Kidney epithelial cell (primary cell): ENCODE measurements around the gene GAN. TPM values are rescaled to one million over a fixed set of nuclear protein-coding genes. Genes with fewer than 3 reads are reported as not detected.
A peak's percentile ranks its signal among the peaks of the same experiment; 100 is the strongest.

Source experiments
- DNase-seq: peaks from one replicate; pipeline ENCODE4 v3.0.0-alpha.2; 2010; ENCODE audit warnings: low read depth
- H3K27me3 ChIP-seq: 2 replicates; pipeline ENCODE4 v1.6.0; 2011; ENCODE audit warnings: low read length; ENCODE audit not compliant: control insufficient read depth, insufficient read depth
- H3K36me3 ChIP-seq: 2 replicates; pipeline ENCODE4 v1.5.1; 2011; ENCODE audit warnings: low read length; ENCODE audit not compliant: control insufficient read depth, insufficient read depth
- H3K4me3 ChIP-seq: 2 replicates; pipeline ENCODE4 v1.5.1; 2011; ENCODE audit warnings: low read depth, mild to moderate bottlenecking, control low read depth, low read length
- total RNA-seq: library from RNA; depleted of rRNA; stranded (reverse); fragments of >200 nt; gene quantifications from 2 replicates; pipeline ENCODE4 v1.2.3, GENCODE V29; 2015
- TF ChIP-seq, protein P1 (sequence below): IDR thresholded peaks from 2 replicates; pipeline ENCODE4 v1.5.1; 2011; ENCODE audit warnings: mild to moderate bottlenecking, moderate library complexity, low read length, control low read depth, inconsistent platforms; ENCODE audit not compliant: insufficient read depth, poor library complexity, severe bottlenecking

GAN gene
- total RNA-seq, 1 donor from 2014 or later: 9.7 TPM

- Histone ChIP-seq H3K27me3 (no peaks in the 10 kb centered on the region), H3K36me3 (no peaks in the 10 kb centered on the region), H3K4me3 (no peak overlapping the region)
- DNase-seq: no peak
- TF ChIP-seq, protein P1, sequence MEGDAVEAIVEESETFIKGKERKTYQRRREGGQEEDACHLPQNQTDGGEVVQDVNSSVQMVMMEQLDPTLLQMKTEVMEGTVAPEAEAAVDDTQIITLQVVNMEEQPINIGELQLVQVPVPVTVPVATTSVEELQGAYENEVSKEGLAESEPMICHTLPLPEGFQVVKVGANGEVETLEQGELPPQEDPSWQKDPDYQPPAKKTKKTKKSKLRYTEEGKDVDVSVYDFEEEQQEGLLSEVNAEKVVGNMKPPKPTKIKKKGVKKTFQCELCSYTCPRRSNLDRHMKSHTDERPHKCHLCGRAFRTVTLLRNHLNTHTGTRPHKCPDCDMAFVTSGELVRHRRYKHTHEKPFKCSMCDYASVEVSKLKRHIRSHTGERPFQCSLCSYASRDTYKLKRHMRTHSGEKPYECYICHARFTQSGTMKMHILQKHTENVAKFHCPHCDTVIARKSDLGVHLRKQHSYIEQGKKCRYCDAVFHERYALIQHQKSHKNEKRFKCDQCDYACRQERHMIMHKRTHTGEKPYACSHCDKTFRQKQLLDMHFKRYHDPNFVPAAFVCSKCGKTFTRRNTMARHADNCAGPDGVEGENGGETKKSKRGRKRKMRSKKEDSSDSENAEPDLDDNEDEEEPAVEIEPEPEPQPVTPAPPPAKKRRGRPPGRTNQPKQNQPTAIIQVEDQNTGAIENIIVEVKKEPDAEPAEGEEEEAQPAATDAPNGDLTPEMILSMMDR: no peak
Measured at GRCh38 chr16:81318711-81319110, 3.9 kb downstream of the GAN start.

DNA sequence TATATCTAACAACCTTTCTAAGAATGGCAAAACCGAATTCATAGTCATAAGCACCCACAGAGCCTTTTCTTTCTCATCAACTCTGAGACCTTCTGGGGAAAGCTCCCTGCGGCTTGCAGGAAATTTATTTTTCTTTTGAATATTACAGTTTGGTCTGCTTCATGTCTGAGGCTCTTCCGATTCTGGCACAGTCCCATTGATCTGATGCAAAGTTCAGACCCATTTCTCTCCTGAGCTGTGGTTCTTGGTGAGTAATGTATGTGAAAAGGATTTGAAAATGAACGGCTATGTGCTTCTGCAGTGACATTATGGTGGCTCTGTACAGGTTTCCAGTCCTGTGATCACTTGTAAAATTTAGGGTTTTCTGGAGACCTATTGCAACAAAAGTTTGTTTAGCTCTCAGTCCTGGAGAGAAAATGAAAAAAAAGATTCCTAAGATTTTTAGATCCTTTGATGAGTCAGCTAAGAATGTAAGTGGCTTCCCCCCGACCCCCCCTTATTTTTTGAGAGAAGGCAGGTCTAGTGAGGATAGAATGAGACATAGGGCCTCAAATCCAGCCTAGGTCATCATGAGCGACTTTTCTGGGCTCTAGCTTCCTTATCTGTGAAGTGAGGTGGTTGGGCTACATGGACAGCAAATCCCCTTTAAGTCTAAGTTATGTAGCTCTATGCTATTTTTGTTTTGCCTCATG, 4.6 kb downstream of the GAN start:
- H3K27me3 ChIP-seq: no peaks in the 10 kb centered on the region
- peak; percentile 44 for DNase-seq
- TF ChIP-seq, protein P1: no peak
- H3K36me3 ChIP-seq: no peaks in the 10 kb centered on the region
- no peak overlapping the region for H3K4me3 ChIP-seq

GRCh38 chr16:81321039-81321438, 6.3 kb downstream of the GAN start:
- H3K36me3 ChIP-seq: no peaks in the 10 kb centered on the region
- no peaks in the 10 kb centered on the region for H3K27me3 ChIP-seq
- TF ChIP-seq, protein P1: no peak
- no peak for DNase-seq
- H3K4me3 ChIP-seq: no peak overlapping the region

DNA sequence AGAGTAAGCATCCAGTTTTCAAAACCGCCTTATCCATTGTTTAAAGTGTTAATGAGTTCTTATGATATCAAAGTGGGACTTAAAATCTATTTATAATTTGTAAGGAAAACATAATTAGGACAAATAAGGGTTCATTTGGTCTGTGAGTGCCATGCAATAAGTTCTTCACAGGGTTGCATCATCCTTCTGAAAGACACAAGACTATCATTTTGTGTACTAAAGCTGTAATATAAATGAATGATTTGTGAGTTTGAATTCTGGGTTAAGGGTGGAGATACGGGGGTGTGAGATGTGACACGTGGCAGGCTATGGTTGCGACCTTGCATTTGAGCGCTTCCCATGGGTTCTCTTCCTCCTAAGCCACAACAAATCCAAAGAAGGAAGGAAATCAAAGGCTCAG, 6.8 kb downstream of the GAN start:
- DNase-seq: no peak
- no peaks in the 10 kb centered on the region for H3K27me3 ChIP-seq
- TF ChIP-seq, protein P1: no peak
- H3K36me3 ChIP-seq: no peaks in the 10 kb centered on the region
- no peak overlapping the region for H3K4me3 ChIP-seq

- TF ChIP-seq, protein P1: no peak
- Histone ChIP-seq H3K27me3 (no peaks in the 10 kb centered on the region), H3K4me3 (no peak overlapping the region), H3K36me3 (no peaks in the 10 kb centered on the region)
- no peak for DNase-seq
Measured at GRCh38 chr16:81324808-81325207, 10.0 kb downstream of the GAN start.

DNA sequence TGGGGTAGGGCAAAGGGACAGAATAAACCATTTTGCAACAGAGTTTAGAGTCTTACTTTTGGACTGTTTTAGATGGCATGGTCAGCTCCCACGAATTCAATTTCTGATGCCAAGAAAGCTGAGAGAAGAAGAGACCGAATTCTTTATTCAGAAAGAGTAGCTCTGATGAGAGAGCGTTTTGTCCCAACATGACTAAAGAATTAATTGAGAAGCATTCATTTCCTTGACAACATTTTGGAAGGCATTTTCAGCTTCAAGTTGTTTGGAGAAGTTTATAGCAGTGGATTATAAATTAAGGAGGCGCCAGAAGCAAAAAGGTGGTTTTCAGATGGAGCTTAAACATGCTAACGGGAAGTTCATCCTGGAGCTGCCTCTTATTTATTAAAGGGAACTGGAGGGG, 12.2 kb downstream of the GAN start:
- no peaks in the 10 kb centered on the region for H3K27me3 ChIP-seq
- TF ChIP-seq, protein P1: no peak
- no peaks in the 10 kb centered on the region for H3K36me3 ChIP-seq
- no peak for DNase-seq
- no peak overlapping the region for H3K4me3 ChIP-seq
